ENCODE data around the gene PCDHA9. TPM values are rescaled to one million over a fixed set of nuclear protein-coding genes. Genes with fewer than 3 reads are reported as not detected.

Gene PCDHA9
- total RNA-seq, 1 donor from 2014 or later, result 0.34 TPM

GRCh38 chr5:140881889-140882590 lies 33.9 kb downstream of the PCDHA9 start, which contains the start of gene PCDHA13:
PCDHA13 (plus strand) TSS chr5:140882124; CDS start chr5:140882269, 145 bp downstream.
- DNase-seq (ENCODE audit: low spot score), result no peak

DNA sequence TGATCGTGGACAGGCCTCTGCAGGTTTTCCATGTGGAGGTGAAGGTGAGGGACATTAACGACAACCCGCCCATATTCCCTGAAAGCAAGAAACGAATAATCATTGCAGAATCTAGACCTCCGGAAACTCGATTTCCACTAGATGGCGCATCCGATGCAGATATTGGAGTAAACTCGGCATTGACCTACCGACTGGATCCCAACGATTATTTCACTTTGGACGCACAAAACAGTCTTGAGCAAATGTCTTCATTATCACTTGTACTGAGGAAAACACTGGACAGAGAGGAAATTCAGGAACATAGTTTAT lies 34.4 kb downstream of the PCDHA9 start:
- DNase-seq (ENCODE audit: low spot score), result no peak

DNA sequence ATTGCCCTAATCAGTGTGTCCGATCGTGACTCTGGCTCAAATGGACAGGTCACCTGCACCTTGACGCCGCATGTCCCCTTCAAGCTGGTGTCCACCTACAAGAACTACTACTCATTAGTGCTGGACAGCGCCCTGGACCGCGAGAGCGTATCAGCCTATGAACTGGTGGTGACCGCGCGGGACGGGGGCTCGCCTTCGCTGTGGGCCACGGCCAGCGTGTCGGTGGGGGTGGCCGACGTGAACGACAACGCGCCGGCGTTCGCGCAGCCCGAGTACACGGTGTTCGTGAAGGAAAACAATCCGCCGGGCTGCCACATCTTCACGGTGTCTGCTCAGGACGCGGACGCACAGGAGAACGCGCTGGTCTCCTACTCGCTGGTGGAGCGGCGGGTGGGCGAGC lies 35.2 kb downstream of the PCDHA9 start:
- DNase-seq (ENCODE audit: low spot score), result no peak

DNA sequence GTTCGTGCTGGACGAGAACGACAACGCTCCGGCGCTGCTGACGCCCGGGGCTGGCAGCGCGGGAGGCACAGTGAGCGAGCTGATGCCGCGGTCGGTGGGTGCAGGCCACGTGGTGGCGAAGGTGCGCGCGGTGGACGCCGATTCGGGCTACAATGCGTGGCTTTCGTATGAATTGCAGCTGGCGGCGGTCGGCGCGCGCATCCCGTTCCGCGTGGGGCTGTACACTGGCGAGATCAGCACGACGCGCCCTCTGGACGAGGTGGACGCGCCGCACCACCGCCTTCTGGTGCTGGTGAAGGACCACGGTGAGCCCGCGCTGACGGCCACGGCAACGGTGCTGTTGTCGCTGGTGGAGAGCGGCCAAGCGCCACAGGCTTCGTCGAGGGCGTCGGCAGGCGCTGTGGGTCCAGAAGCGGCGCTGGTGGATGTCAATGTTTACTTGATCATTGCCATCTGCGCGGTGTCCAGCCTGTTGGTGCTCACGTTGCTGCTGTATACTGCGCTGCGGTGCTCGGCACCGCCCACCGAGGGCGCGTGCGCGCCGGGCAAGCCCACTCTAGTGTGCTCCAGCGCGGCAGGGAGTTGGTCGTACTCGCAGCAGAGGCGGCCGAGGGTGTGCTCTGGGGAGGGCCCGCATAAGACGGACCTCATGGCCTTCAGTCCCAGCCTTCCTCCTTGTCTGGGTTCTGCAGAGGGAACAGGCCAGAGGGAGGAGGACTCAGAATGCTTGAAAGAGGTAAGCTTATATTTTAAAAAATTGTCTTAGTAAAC lies 35.9 kb downstream of the PCDHA9 start:
- DNase-seq (ENCODE audit: low spot score), result no peak

Other genes starting within 250 kb of the PCDHA9 start
- gene CD14, start 215.2 kb upstream of the PCDHA9 start, total RNA-seq, result 17.3 TPM
- 24.1 TPM for gene TMCO6, start 208.9 kb upstream of the PCDHA9 start, total RNA-seq
- gene NDUFA2, start 200.8 kb upstream of the PCDHA9 start, total RNA-seq, result 48.1 TPM
- gene IK, start 200.6 kb upstream of the PCDHA9 start, total RNA-seq, result 78.8 TPM
- gene WDR55, start 183.5 kb upstream of the PCDHA9 start, total RNA-seq, result 26.3 TPM
- gene DND1, start 174.8 kb upstream of the PCDHA9 start, total RNA-seq, result 2.7 TPM
- 57.0 TPM for gene HARS1, start 157.0 kb upstream of the PCDHA9 start, total RNA-seq
- 34.0 TPM for gene HARS2, start 156.9 kb upstream of the PCDHA9 start, total RNA-seq
- 58.5 TPM for gene ZMAT2, start 147.9 kb upstream of the PCDHA9 start, total RNA-seq
- not detected for gene PCDHA1, start 62.2 kb upstream of the PCDHA9 start, total RNA-seq
- not detected for gene PCDHA2, start 53.5 kb upstream of the PCDHA9 start, total RNA-seq
- gene PCDHA3, start 47.3 kb upstream of the PCDHA9 start, total RNA-seq, result 0.31 TPM
- gene PCDHA4, start 41.3 kb upstream of the PCDHA9 start, total RNA-seq, result 1.5 TPM
- 0.49 TPM for gene PCDHA5, start 26.8 kb upstream of the PCDHA9 start, total RNA-seq
- 0.96 TPM for gene PCDHA6, start 20.4 kb upstream of the PCDHA9 start, total RNA-seq
- gene PCDHA7, start 14.1 kb upstream of the PCDHA9 start, total RNA-seq, result 1.1 TPM
- not detected for gene PCDHA8, start 7.2 kb upstream of the PCDHA9 start, total RNA-seq
- 1.5 TPM for gene PCDHA10, start 7.5 kb downstream of the PCDHA9 start, total RNA-seq
- 0.57 TPM for gene PCDHA11, start 20.6 kb downstream of the PCDHA9 start, total RNA-seq
- gene PCDHA12, start 26.9 kb downstream of the PCDHA9 start, total RNA-seq, result 0.89 TPM
- 0.42 TPM for gene PCDHA13, start 33.7 kb downstream of the PCDHA9 start, total RNA-seq
- gene PCDHAC1, start 77.9 kb downstream of the PCDHA9 start, total RNA-seq, result 0.47 TPM
- gene PCDHAC2, start 118.1 kb downstream of the PCDHA9 start, total RNA-seq, result 4.0 TPM
- gene PCDHB1, start 203.0 kb downstream of the PCDHA9 start, total RNA-seq, result 0.13 TPM
- 1.8 TPM for gene PCDHB2, start 246.2 kb downstream of the PCDHA9 start, total RNA-seq

Measured in ureter (tissue), 1 donor.